Measurements from ENCODE around the gene MISP3.
A peak's percentile ranks its signal among the peaks of the same experiment; 100 is the strongest.
"Not testable (repeated sequence)": the region's sequence is repeated elsewhere in the genome, so short reads cannot be mapped to it uniquely, and the experiment has no call there.

The MISP3 gene

DNA sequence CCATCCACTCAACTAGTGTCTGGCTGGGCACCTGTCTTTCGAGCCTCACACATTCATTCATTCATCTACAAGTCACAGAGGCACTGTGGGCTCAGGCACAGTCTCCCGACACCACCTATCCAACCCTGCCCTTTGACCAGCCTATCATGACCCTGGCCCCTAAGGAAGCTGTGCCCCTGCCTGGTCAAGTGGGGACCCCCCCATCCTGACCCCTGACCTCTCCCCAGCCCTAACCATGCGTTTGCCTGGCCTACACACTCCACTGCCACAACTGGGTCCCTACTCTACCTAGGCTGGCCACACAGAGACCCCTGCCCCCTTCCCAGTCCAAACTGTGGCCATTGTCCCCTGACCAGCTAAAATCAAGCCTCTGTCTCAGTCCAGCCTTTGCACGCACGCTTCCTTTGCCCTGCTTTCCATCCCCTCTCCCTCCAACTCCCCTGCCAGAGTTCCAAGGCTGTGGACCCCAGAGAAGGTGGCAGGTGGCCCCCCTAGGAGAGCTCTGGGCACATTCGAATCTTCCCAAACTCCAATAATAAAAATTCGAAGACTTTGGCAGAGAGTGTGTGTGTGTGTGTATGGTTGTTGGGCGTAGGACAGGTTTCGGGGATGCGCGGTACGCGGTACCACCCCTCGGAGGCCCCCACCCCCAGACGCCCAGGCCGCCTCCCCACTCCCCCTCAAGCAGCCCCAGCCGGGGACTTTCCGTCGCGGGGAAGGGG, 41.4 kb upstream of the MISP3 start:
- TF ChIP-seq, protein P1, sequence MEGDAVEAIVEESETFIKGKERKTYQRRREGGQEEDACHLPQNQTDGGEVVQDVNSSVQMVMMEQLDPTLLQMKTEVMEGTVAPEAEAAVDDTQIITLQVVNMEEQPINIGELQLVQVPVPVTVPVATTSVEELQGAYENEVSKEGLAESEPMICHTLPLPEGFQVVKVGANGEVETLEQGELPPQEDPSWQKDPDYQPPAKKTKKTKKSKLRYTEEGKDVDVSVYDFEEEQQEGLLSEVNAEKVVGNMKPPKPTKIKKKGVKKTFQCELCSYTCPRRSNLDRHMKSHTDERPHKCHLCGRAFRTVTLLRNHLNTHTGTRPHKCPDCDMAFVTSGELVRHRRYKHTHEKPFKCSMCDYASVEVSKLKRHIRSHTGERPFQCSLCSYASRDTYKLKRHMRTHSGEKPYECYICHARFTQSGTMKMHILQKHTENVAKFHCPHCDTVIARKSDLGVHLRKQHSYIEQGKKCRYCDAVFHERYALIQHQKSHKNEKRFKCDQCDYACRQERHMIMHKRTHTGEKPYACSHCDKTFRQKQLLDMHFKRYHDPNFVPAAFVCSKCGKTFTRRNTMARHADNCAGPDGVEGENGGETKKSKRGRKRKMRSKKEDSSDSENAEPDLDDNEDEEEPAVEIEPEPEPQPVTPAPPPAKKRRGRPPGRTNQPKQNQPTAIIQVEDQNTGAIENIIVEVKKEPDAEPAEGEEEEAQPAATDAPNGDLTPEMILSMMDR (IDR thresholded peaks at IDR 0.05), result no peak
- no peaks in the 10 kb centered on the region for H3K9me3 ChIP-seq
- H3K27ac ChIP-seq, result no peak overlapping the region
- peak overlapping the region; percentile 42 to 55 for H3K4me3 ChIP-seq (ENCODE audit: low read depth in 1 of 2, low read length in 1 of 2)
- H3K4me1 ChIP-seq (ENCODE audit: control insufficient read depth in 1 of 2, insufficient read depth in 1 of 2, low read depth in 1 of 2, low read length in 1 of 2), result peaks cover 11 to 12% of the 10 kb centered on the region in 2 experiments
- peaks cover 55% of the 10 kb centered on the region for H3K27me3 ChIP-seq
- no peaks in the 10 kb centered on the region for H3K36me3 ChIP-seq

DNA sequence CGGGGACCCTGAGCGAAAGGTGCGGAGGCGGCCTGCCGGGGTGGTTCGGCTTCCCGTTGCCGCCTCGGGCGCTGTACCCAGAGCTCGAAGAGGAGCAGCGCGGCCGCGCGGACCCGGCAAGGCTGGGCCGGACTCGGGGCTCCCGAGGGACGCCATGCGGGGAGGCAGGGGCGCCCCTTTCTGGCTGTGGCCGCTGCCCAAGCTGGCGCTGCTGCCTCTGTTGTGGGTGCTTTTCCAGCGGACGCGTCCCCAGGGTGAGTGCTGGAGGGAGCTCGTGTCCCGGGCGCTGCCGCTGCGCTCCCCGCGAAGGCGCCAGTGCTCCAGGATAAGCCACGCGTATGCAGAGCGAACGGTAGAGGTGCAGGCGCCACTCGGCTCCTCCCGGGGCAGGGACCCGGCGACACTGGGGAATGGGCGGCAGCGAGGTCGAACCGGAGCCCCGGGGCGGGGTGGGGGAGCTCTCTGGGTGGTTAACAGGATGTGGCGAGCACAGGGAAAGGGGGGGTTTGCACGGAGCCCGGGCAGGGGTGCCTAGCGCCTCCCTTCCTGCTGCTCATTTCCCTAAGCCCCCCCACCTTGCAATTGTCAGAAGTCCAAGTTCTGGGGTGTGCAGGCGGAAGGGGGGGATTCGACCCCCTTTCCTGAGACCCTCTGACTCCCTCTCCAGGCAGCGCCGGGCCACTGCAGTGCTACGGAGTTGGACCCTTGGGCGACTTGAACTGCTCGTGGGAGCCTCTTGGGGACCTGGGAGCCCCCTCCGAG, 40.7 kb upstream of the MISP3 start, which contains the start of gene IL27RA:
Gene IL27RA (plus strand): TSS at position 44 of the 762 bp plus-strand sequence. CDS start 111 bp downstream, at position 155.
- no peaks in the 10 kb centered on the region for H3K9me3 ChIP-seq
- H3K36me3 ChIP-seq, result no peaks in the 10 kb centered on the region
- H3K27ac ChIP-seq, result no peak within 1 kb of the TSS
- H3K27me3 ChIP-seq, result peaks cover 55% of the 10 kb centered on the region
- TF ChIP-seq, protein P1 (IDR thresholded peaks at IDR 0.05), result peak; percentile 13
- peak within 1 kb of the TSS; percentile 42 to 55 for H3K4me3 ChIP-seq (ENCODE audit: low read depth in 1 of 2, low read length in 1 of 2)
- peaks cover 11 to 12% of the 10 kb centered on the region in 2 experiments for H3K4me1 ChIP-seq (ENCODE audit: control insufficient read depth in 1 of 2, insufficient read depth in 1 of 2, low read depth in 1 of 2, low read length in 1 of 2)

DNA sequence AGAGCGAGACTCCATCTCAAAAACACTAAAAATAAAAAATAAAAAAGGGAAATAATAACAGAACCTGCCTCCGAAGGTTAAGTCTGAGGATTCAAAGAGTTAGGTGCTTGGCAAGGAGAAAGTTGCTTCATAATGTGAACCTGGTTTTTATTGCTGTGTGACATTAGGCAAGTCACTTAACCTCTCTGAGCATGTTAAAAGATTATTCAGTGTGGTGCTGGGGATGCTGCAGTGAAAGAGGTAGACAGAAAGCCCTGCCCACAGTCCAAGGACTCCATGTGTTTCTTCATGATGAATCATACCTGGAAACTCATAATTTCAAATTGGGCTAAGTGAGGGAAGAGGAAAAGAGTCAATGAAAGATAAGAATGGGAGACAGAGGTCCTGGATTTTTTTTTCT, 38.6 kb upstream of the MISP3 start:
- Histone ChIP-seq H3K4me1 (ENCODE audit: control insufficient read depth in 1 of 2, insufficient read depth in 1 of 2, low read depth in 1 of 2, low read length in 1 of 2) (peaks cover 11 to 12% of the 10 kb centered on the region in 2 experiments), H3K27me3 (peaks cover 41% of the 10 kb centered on the region), H3K9me3 (no peaks in the 10 kb centered on the region), H3K27ac (no peak overlapping the region), H3K4me3 (ENCODE audit: low read depth in 1 of 2, low read length in 1 of 2) (no peak overlapping the region), H3K36me3 (no peaks in the 10 kb centered on the region)
- TF ChIP-seq, protein P1 (IDR thresholded peaks at IDR 0.05), result no peak

GRCh38 chr19:14035159-14035558, 37.4 kb upstream of the MISP3 start:
- not testable (repeated sequence) for H3K9me3 ChIP-seq; H3K36me3 ChIP-seq; H3K4me3 ChIP-seq (ENCODE audit: low read depth in 1 of 2, low read length in 1 of 2); H3K27ac ChIP-seq
- peaks cover 29% of the 10 kb centered on the region for H3K27me3 ChIP-seq
- peaks cover 11 to 12% of the 10 kb centered on the region in 2 experiments for H3K4me1 ChIP-seq (ENCODE audit: control insufficient read depth in 1 of 2, insufficient read depth in 1 of 2, low read depth in 1 of 2, low read length in 1 of 2)

GRCh38 chr19:14035706-14036105, 36.9 kb upstream of the MISP3 start:
- H3K4me1 ChIP-seq (ENCODE audit: control insufficient read depth in 1 of 2, insufficient read depth in 1 of 2, low read depth in 1 of 2, low read length in 1 of 2), result peaks cover 11 to 12% of the 10 kb centered on the region in 2 experiments
- H3K4me3 ChIP-seq (ENCODE audit: low read depth in 1 of 2, low read length in 1 of 2), result no peak overlapping the region
- TF ChIP-seq, protein P1 (IDR thresholded peaks at IDR 0.05), result no peak
- no peaks in the 10 kb centered on the region for H3K36me3 ChIP-seq
- no peaks in the 10 kb centered on the region for H3K9me3 ChIP-seq
- no peak overlapping the region for H3K27ac ChIP-seq
- peaks cover 23% of the 10 kb centered on the region for H3K27me3 ChIP-seq

DNA sequence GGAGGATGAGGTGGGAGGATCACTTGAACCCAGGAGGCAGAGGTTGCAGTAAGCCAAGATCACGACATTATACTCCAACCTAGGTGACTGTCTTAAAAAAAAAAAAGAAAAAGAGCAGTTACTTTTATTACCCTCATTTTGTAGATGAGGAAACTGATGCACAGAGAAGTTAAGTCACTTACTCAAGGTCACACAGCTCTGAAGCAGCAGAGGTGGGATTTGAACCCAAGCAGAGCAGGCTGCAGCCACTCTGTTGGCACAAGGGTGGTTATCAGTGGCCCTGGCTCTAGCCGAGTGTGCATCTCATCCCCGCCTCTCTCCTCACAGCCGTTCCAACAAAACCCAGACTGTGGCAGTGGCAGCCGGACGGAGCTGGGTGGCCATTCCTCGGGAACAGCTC, 33.4 kb upstream of the MISP3 start:
- Histone ChIP-seq H3K36me3 (no peaks in the 10 kb centered on the region), H3K4me3 (ENCODE audit: low read depth in 1 of 2, low read length in 1 of 2) (no peak overlapping the region), H3K27ac (no peak overlapping the region), H3K9me3 (no peaks in the 10 kb centered on the region), H3K4me1 (ENCODE audit: control insufficient read depth in 1 of 2, insufficient read depth in 1 of 2, low read depth in 1 of 2, low read length in 1 of 2) (peaks cover 0 to 6% of the 10 kb centered on the region in 2 experiments), H3K27me3 (no peaks in the 10 kb centered on the region)
- TF ChIP-seq, protein P1 (IDR thresholded peaks at IDR 0.05), result no peak

All from neutrophil (primary cell).